RPMI8226 (cell line): Measurements from ENCODE around the gene ABLIM1.

Source experiments
- DNase-seq: peaks from one replicate; pipeline ENCODE4 v3.0.0-alpha.2; 2015

ABLIM1 gene

DNA sequence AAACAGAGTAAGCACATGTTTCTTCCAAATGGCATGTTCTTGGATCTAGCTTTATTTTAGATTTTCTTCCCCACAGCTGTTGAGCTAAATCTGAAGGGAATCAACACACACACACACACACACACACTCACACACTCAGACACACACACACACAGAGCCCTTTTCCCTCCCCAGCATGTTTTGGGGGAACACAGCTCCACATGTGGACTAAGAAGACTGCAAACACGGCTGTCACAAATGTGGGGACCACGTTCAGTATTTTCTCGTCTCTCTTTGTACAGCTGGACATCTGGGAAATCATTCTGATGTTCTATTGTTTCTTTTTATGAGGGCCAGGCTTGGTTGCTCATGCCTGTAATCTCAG, 116.3 kb downstream of the ABLIM1 start:
- no peak for DNase-seq

GRCh38 chr10:114541081-114541796, 116.8 kb downstream of the ABLIM1 start:
- no peak for DNase-seq

DNA sequence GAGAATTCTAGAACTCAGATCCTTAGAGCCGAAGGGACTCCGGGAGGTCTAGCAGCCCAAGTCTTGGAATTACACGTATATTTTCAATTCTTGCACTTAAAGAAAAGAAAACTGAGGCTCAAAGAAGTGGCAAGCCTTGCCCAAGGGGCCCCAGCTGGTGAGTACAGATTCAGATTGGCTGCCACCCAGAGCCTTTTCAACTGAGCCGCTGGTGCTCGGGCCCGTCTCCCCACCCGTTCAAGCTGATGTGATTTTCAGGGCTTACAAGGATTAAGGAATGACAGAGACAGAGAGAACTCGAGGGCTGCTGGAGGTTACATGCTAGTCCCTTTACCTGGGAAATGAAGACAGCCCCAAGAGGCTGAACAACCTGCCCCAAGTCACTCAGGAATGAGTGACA, 117.8 kb downstream of the ABLIM1 start:
- no peak for DNase-seq

GRCh38 chr10:114539623-114540022, 118.5 kb downstream of the ABLIM1 start:
- no peak for DNase-seq

DNA sequence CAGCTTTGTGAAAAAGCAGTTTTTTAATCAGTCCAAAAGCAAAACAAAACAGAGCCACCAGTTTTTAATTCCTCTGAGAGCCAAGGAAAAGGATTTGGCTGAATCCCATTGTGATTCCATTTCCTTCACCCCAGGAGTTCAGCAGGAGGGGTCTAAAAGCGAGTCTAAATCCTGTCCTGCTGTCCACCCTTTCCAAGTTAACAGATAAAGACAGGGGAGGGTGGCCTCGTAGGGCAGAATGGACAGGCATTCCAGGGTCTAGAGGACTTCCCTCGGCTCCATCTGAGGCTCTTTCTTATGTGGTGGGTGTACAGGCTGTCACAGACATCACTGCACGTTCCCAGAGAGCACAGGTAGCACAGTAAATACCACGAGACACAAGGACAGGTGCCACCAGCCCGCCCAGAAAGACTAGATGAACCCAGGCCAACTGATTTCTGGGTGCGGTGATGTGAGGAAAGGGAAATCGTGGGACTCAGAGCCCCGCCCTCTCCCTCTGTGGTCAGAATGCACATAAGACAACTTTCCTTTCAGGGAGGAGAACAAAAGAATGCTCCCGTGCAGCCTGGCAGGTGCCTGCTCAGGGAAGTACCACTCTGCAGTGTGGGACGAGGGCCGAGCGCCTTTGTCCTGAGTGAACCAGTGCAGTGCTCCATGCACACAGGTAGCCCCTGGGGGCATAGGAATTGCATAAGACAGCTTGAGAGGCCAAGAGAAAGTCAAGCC, 119.7 kb downstream of the ABLIM1 start:
- DNase-seq, result peak; percentile 48

DNA sequence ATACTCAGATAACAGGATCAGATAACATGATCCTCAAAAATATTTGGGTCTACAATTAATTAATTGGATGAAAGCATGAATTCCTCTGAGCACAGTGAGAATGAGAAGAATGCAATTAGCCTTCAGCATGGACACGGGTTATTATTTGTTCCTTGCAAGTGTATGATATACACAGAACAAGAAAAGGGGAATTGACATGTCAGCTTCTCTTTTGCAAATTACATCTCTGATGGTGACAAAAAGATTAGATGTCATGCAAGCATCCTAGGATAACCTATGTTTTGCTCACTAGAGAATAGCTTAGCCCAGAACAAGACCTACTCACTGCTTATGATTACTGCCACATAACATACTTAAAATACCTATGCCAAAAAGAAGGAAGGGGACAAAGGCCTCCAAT, 120.3 kb downstream of the ABLIM1 start:
- no peak for DNase-seq

DNA sequence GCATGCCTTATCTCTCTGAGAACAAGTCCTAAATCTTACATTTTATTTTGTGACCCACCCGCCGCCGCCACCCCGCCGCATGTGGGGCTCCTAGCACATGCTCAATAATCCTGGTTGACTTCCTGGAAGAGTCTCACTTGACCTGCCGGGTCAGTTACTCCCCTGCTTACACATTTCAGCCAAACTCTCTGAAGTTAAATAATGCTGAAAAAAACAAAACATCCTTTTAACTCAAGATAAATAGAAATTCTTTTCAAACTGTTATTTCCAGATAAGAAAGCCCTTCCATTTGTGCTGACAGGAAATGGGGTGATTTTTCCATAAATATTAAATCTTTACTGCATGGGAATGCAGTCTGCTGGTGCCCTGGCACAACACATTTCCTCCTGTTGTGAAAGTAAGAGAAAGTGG, 123.5 kb downstream of the ABLIM1 start:
- DNase-seq, result no peak

- no peak for DNase-seq
Observed at GRCh38 chr10:114532226-114532625, 125.8 kb downstream of the ABLIM1 start.

DNA sequence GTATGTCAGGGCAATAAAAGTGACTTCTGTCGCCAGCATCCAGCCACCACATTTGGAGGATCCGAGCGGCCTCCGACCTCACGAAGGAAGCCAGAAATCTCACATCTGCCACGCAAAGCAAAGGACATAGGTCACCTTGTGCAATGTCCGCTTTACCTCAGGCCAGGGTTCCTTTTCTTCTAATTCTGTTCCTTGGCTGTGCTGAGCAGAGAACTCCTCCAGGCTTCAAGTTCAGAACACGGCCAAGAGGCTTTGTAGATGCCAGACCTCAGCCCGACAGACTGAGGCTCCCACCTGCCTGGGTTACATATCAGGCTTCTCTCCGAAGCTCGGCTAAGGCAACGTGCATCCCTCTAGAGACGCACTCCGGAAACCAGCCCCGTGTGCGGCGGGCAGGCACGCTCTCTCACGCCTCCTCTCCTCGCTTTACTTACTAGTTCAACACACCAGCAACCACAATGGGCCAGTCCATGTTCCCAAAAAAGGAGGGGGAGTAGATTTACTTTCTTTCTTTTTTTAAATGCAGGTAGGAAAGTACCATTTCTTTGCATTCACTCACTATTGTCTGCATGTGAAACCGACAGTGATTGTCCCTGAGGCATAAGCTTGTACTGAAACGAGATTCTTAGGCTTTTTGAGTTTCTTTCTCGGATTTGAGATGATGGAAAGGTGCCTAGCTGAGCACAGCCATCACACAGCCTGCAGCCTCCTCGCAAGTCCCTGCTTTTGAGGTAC, 131.4 kb downstream of the ABLIM1 start:
- peak; percentile 93 for DNase-seq

GRCh38 chr10:114526126-114526503, 132.0 kb downstream of the ABLIM1 start:
- DNase-seq, result no peak

DNA sequence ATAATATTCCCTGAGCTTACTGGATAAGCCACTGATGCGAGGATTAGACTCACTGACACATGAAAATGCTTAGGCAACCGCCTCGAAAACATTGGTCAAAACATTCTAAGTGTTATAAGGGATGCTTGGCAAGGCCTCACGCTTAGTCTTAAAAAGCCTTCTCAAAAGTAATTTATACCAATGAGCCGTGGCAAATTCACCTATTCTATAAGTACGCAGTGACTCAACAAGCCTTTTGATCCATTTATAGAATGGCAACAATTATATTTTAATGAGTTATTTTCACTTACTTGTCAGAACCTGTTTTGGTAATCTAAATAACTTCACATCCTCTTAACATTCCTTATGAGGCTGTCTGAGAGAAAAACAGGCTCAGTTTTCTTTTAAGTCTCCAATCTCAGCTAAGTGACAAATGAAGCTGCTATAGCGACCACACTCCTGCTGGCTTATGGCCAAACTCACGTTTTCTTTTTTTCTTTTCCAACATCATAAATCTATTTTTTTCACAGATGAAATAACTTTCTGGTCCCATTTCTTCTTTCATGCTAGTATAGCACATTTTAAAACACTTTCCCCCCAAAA, 132.6 kb downstream of the ABLIM1 start:
- peak; percentile 46 for DNase-seq

DNA sequence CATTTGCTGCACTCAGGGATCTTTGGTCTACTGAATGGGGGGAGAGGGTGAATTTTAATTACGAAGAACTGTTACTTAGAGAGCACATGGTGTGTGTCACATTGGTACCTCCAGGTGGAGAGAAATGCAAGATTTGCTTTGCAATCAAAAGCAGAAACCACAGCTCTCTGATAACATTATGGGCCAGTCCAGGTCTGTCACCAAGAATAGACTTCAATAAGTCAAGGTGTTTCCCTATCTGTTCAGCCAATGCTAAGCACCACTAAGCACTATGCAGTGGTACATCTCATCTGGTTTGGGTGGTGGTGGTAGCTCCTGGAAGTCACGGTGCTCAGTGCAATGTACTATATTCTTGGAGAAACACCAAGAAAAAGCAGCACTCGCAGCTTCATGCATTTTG, 134.2 kb downstream of the ABLIM1 start:
- DNase-seq, result peak; percentile 7

GRCh38 chr10:114521255-114521654, 136.8 kb downstream of the ABLIM1 start:
- no peak for DNase-seq

- no peak for DNase-seq
Observed at GRCh38 chr10:114520453-114520852, 137.6 kb downstream of the ABLIM1 start.

DNA sequence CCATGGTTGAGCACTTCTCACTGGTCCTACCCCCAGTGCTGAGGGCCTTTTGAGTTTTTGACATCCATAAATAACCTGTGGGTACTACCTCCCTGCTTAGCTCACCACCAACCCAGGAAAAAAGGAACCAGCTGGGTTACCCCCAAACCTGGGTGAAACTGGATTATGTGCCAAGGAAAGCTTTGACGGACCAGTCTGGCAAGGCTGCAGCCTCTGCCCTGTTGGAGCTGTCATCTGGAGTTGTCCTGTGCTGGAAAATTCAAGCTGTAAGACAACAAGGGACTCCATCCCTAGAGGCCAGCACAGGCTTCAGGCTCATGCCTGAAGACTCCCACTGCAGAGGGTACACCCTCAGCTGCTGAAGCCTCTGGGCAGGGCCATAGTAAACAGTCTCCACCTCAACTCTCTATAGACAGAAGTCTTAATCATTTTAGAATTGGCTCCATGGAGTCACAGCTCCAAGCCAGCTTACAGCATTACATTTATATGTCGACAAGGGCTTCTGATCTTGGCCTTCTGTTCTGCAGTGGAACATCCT, 138.2 kb downstream of the ABLIM1 start:
- DNase-seq, result no peak

DNA sequence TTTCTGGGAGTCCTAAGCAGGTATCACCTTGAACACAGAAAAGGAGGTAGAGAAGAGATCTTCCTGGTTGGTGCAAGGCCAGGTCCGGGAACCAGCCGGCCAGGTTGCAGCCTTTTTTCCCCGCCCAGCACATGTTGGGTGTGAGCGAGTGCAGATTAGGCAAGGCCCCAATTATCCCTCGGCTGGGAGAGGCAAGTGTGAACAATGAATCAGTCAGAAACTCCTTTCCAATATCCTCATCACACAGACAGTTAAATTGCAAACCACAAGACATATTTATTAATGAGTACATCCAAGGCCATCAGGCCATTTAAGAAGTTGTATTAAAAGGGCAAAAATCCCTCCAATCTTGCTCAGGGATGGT, 138.8 kb downstream of the ABLIM1 start:
- no peak for DNase-seq

DNA sequence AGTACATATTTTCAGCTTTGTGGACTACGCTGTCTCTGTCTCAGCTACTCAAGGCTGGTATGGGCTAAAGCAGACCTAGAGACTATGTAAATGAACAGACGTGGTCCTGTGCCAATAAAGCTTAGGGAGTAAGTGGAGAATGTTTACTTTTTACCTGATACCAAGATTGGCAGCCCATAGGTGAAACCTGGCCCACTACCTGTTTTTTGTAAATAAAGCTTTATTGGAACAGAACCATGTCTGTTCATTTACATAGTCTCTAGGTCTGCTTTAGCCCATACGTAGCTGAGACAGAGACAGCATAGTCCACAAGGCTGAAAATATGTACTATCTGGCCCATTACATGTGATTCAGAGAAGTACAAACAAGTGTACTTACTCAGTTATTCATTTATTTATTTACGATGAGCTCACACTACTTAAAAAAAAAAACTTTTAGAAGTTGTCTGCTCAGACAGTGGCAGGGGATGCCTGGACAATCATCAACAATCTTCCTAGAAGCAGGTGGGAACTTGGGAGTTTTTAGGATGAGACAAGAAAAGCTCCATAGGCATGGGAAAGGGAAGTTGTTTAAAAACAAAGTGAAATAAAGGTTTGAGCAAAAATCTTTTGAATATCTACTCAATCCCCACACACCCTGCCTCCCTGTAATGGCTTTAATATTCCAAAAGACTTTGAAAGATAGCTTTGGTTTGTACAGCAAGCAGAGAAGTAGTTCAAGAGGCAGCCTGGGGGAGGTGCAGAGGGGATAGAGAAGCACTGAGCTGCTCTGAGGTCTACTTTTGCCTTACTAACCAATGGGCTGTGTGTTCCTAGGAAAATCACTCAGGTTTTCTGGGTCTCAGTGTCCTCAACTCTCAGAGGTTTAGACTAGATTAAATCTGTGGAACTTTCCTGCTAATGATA, 139.4 kb downstream of the ABLIM1 start:
- DNase-seq, result no peak

DNA sequence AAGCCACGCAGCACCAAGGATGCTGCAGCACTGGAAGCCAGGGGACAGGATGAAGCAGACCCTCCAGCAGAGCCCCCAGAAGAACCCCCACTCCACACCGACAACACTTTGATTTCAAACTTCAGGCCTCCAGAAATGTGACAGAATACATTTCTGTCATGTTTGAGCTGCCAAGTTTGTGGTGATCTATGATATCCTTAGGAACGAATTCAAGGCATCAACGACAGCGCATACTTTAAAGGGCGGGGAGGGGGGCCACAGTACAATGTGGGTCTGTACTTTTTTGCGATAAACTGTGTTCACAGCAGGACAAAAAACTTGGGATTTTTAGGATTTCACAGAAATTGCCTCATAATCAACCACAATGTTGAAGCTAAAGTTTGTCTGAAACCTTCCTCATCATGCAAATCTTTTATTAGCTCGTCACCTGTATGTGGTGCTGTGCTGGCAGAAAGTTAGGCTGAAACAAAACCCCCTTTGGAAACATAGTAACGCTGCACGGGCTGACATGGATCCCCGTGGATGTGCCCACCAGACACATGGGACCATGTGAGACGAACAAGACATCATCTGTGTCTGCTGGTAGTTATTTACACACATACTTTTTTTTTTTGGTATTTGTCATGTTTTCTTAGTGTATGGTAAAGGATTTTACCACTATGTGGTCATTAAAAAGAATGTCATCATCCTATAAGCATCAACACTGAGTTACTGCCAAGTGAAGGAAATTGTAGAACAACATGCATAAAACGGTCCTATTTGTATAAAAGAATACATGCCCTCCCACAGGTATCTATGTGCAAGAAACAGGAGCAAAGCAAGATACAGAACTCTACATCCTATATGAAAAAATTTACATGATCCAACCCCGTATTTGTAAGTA, 140.5 kb downstream of the ABLIM1 start:
- DNase-seq, result no peak

DNA sequence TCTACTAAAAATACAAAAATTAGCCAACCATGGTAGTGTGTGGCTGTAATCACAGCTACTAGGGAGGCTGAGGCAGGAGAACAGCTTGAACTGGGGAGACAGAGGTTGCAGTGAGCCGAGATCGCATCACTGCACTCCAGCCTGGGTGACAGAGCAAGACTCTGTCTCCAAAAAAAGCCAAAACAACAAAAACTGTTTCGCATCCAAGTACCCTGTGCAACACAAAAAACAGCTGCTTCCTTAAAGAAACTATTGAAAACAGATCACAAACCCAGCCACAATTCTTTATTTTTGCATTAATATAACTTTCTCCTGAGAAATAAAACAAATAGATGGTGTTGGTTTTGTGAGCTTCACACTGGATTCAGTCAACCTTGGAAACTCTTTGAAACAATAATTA, 141.7 kb downstream of the ABLIM1 start:
- DNase-seq, result no peak

GRCh38 chr10:114515298-114515914, 142.7 kb downstream of the ABLIM1 start:
- no peak for DNase-seq

GRCh38 chr10:114513381-114513792, 144.7 kb downstream of the ABLIM1 start:
- no peak for DNase-seq
